ENCODE results near the gene TSR2.

Gene TSR2

DNA sequence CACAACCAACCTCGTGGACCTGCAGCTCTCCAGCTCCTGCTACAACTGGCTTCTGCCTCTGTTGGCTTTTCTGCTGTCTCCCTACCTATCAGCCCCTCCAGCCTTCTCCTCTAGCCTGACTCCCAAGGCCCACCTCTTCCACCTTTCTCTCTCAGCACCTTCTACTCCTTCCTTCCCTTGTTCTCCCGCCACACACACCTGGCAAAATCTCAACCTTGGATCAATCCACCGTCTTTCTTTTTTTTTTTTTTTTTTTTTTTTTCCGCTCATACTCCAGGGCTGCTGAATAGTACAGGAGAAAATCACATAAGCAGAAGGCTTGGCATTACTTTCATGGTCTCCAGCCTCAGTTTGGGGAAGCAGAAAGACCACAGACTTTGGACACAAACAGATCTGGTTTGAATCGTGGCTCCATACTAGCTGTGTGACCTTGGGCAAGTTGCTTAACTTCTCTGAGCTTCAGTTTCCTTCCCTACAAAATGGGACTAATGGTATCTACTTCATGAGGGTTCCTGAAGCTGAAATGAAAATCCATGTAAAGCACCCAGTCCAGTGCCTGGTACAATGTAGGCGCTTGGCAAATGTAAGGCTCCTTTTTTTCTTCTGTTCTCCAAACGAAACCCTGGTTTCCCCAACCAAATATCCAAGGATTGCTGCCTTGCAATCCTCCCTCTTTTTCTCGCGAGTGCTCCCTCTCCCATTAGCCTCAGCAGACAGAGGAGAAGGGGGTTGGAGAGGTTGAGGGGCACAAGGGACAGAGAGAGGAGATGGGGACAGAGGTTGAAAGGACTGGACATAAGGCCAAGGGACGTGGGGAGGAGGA, 54.2 kb downstream of the TSR2 start:
- CTCF ChIA-PET: no interaction called here
- peak overlapping the region; percentile 62; the same call in 1 of the 2 replicates for H3K27ac ChIP-seq (ENCODE audit: extremely low read depth, low read depth, low read length)

More for the DNA sequence above, 54.2 kb downstream of the TSR2 start:
- Histone ChIP-seq H3K36me3 (ENCODE audit: control insufficient read depth in 2 of 2, insufficient read depth in 1 of 2, low read length in 2 of 2) (peaks cover 0 to 6% of the 10 kb centered on the region in 2 experiments; a peak in 2 of 3 replicates), H3K4me1 (ENCODE audit: control insufficient read depth, insufficient read depth, low read length) (peaks cover 5% of the 10 kb centered on the region), H3K4me3 (ENCODE audit: low read depth, low read length) (peak overlapping the region; percentile 63), H3K9me3 (ENCODE audit: control insufficient read depth, insufficient read depth, low read depth, low read length) (no peaks in the 10 kb centered on the region)
- POLR2A ChIA-PET: interaction anchor here (0.5 to 1.1 kb wide), 3 partner anchors 15 to 451 kb away, joined by 3 to 10 read pairs (median 4); partner anchors contain the start of gene TSR2
- TF ChIP-seq ZNF624 (tag by site-specific recombination; IDR thresholded peaks at IDR 0.05) (no peak), ZNF311 (tag by site-specific recombination; IDR thresholded peaks at IDR 0.05; ENCODE audit: borderline replicate concordance) (no peak), ZNF335 (tag by site-specific recombination; conservative IDR thresholded peaks at IDR 0.05) (0 out of 2 replicates have a peak, but pooled peaks have one; percentile 18), ZBTB7A (tag by site-specific recombination; IDR thresholded peaks at IDR 0.05; ENCODE audit: low read depth) (no peak), ZNF138 (tag by site-specific recombination; IDR thresholded peaks at IDR 0.05; ENCODE audit: borderline replicate concordance) (no peak), ZNF362 (tag by site-specific recombination; IDR thresholded peaks at IDR 0.05) (peak; percentile 80), ZNF768 (tag by site-specific recombination; IDR thresholded peaks at IDR 0.05) (peak; percentile 91; the same call in 1 of the 2 replicates), ZSCAN30 (tag by site-specific recombination; IDR thresholded peaks at IDR 0.05) (peak; percentile 70; the same call in 1 of the 2 replicates), ZNF501 (tag by site-specific recombination; IDR thresholded peaks at IDR 0.05) (no peak), KLF1 (tag by site-specific recombination; IDR thresholded peaks at IDR 0.05) (no peak), ZNF776 (tag by site-specific recombination; IDR thresholded peaks at IDR 0.05; ENCODE audit: borderline replicate concordance) (no peak), YY2 (tag by site-specific recombination; IDR thresholded peaks at IDR 0.05) (no peak), ZNF341 (tag by site-specific recombination; IDR thresholded peaks at IDR 0.05; ENCODE audit: low read depth) (no peak)
- TF ChIP-seq, protein P1, sequence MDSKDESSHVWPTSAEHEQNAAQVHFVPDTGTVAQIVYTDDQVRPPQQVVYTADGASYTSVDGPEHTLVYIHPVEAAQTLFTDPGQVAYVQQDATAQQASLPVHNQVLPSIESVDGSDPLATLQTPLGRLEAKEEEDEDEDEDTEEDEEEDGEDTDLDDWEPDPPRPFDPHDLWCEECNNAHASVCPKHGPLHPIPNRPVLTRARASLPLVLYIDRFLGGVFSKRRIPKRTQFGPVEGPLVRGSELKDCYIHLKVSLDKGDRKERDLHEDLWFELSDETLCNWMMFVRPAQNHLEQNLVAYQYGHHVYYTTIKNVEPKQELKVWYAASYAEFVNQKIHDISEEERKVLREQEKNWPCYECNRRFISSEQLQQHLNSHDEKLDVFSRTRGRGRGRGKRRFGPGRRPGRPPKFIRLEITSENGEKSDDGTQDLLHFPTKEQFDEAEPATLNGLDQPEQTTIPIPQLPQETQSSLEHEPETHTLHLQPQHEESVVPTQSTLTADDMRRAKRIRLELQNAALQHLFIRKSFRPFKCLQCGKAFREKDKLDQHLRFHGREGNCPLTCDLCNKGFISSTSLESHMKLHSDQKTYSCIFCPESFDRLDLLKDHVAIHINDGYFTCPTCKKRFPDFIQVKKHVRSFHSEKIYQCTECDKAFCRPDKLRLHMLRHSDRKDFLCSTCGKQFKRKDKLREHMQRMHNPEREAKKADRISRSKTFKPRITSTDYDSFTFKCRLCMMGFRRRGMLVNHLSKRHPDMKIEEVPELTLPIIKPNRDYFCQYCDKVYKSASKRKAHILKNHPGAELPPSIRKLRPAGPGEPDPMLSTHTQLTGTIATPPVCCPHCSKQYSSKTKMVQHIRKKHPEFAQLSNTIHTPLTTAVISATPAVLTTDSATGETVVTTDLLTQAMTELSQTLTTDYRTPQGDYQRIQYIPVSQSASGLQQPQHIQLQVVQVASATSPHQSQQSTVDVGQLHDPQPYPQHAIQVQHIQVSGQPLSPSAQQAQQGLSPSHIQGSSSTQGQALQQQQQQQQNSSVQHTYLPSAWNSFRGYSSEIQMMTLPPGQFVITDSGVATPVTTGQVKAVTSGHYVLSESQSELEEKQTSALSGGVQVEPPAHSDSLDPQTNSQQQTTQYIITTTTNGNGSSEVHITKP (tag by site-specific recombination; IDR thresholded peaks at IDR 0.05): peak; percentile 38; the same call in 1 of the 2 replicates
- TF ChIP-seq, protein P2, sequence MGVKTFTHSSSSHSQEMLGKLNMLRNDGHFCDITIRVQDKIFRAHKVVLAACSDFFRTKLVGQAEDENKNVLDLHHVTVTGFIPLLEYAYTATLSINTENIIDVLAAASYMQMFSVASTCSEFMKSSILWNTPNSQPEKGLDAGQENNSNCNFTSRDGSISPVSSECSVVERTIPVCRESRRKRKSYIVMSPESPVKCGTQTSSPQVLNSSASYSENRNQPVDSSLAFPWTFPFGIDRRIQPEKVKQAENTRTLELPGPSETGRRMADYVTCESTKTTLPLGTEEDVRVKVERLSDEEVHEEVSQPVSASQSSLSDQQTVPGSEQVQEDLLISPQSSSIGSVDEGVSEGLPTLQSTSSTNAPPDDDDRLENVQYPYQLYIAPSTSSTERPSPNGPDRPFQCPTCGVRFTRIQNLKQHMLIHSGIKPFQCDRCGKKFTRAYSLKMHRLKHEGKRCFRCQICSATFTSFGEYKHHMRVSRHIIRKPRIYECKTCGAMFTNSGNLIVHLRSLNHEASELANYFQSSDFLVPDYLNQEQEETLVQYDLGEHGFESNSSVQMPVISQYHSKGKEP (tag by site-specific recombination; IDR thresholded peaks at IDR 0.05): no peak
- TF ChIP-seq, protein P3, sequence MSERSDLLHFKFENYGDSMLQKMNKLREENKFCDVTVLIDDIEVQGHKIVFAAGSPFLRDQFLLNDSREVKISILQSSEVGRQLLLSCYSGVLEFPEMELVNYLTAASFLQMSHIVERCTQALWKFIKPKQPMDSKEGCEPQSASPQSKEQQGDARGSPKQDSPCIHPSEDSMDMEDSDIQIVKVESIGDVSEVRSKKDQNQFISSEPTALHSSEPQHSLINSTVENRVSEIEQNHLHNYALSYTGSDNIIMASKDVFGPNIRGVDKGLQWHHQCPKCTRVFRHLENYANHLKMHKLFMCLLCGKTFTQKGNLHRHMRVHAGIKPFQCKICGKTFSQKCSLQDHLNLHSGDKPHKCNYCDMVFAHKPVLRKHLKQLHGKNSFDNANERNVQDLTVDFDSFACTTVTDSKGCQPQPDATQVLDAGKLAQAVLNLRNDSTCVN (tag by site-specific recombination; optimal IDR thresholded peaks at IDR 0.05): peak; percentile 11
